ENCODE results near the gene IL5.

DNA sequence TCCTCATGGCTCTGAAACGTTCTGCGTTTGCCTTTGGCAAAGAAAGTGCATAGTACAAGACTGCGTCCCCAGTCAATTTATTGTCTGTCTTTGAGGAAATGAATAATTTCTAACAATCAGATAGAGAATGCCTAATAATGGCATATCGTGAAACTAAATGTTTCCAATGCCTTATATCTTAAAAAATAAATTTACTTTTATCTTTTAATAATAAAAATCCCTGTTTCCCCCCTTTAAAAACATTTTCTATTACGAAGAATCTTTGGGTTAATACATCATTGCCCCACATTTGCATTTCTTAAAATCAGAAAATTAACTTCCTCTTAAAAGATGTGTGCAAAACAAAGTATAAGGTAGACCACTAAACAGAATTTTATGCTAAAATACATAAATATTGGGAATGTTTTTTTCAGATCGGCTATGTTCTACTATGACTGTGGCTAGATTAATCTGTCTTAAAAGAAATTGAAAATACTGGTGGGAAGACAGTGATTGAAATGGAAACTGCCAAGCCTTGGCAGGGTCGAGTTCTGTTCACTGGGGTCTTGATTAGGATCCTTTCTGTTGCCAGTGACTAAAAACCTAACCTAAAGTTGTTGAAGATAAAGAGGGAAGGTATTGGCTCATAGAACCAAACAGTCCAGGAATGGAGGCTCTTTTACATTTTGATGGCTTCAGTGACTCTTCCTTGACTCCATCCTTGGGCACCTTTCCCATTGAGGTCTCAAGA, at the start of gene IL5:
- TF ChIP-seq, protein P1, sequence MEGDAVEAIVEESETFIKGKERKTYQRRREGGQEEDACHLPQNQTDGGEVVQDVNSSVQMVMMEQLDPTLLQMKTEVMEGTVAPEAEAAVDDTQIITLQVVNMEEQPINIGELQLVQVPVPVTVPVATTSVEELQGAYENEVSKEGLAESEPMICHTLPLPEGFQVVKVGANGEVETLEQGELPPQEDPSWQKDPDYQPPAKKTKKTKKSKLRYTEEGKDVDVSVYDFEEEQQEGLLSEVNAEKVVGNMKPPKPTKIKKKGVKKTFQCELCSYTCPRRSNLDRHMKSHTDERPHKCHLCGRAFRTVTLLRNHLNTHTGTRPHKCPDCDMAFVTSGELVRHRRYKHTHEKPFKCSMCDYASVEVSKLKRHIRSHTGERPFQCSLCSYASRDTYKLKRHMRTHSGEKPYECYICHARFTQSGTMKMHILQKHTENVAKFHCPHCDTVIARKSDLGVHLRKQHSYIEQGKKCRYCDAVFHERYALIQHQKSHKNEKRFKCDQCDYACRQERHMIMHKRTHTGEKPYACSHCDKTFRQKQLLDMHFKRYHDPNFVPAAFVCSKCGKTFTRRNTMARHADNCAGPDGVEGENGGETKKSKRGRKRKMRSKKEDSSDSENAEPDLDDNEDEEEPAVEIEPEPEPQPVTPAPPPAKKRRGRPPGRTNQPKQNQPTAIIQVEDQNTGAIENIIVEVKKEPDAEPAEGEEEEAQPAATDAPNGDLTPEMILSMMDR (conservative IDR thresholded peaks at IDR 0.05 in 1 of 2, IDR thresholded peaks at IDR 0.05 in 1 of 2; ENCODE audit: low read depth in 1 of 2, low read length in 2 of 2), result no peak
- TF ChIP-seq EZH2 (IDR thresholded peaks at IDR 0.05; ENCODE audit: low read length, missing control alignments), result no peak

Measured in fibroblast of lung (primary cell).